H1 (cell line): ENCODE data around the gene HMCN1. TPM values are rescaled to one million over a fixed set of nuclear protein-coding genes. Genes with fewer than 3 reads are reported as not detected.

ENCODE experiments used
- CHD7 ChIP-seq: fragments of 300-600 bp; sonication (generic); IDR thresholded peaks from 2 replicates; pipeline ENCODE4 v1.7.1; 2012; ENCODE audit warnings: low read length, moderate library complexity, mild to moderate bottlenecking, inconsistent platforms; ENCODE audit not compliant: insufficient replicate concordance
- TEAD4 ChIP-seq: IDR thresholded peaks from 2 replicates; pipeline ENCODE4 v1.6.1; 2012; ENCODE audit warnings: low read depth, low read length, inconsistent platforms, mixed read lengths
- polyA plus RNA-seq, 7 experiments: library from polyadenylated mRNA; depleted of rRNA in 3 of 7; stranded (reverse) in 5 of 7; unstranded in 2 of 7; fragments of >200 nt in 5 of 7; fragments of 200-250 nt in 2 of 7; gene quantifications; 1 replicate in 5 of 7; 2 replicates in 1 of 7; 4 replicates in 1 of 7; pipeline versions ENCODE4 v1.2.1 to v1.2.3, GENCODE V29; 2011 to 2013; ENCODE audit warnings: missing spikeins in 2 of 7, mixed read lengths in 2 of 7
- total RNA-seq: library from RNA; stranded (reverse); fragmentation: NEBNext Ultra II Directional; extraction: Animal tissue kit (Norgen Biotek cat#: 25700); gene quantifications from 2 replicates; pipeline ENCODE4 v1.2.1, GENCODE V29; 2021

HMCN1 gene
- total and polyA plus RNA-seq, 2 of the 8 experiments (the other 6 are each of a cell fraction or from before 2014, with no cell fraction given) = 13.8 to 14.6 TPM

DNA sequence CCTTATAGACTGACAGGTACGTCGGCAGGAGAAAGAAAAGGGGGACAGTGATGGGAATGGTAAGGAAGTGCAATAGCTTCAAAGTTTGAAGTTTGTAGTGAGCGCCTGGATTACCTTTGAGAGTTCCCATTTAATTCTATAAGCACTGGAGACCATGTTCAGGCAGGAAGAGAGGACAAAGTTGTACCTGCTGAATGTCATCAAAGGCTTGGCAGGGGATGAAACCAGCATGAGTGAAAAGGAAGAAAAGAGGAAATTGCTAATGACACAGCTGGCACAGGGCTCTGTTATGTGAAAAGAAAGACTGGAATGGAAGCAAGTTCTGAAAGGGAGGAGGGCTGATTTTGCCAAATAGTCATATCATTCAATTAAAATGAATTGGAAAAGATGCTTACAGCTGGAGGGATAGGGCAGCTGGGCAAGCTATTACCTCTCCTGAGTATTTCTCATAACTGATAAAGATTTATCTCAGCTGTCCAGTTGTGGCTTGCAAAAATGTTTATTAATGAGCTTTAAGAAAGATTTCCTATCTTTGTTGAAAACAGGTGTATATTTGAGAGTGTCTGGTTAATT is 109.2 kb downstream of the HMCN1 start (continued):
- TF ChIP-seq CHD7 (peak; percentile 51), TEAD4 (no peak)
- TF ChIP-seq, all 59 proteins: peak for 1
